Measurements from ENCODE around the gene LNX1.

- TF ChIP-seq EZH2phosphoT487 (IDR thresholded peaks at IDR 0.05; ENCODE audit: insufficient read depth, low read depth) (no peak), EZH2 (IDR thresholded peaks at IDR 0.05; ENCODE audit: insufficient read depth, poor library complexity, severe bottlenecking) (no peak)
Observed at GRCh38 chr4:53502094-53502493, 89.2 kb downstream of the LNX1 start.
